GM12874 (cell line): Measurements from ENCODE around the gene HS6ST3.
A peak's percentile ranks its signal among the peaks of the same experiment; 100 is the strongest.

Experiments
- CTCF ChIP-seq: IDR thresholded peaks from 2 replicates; pipeline ENCODE4 v1.5.1; 2011; ENCODE audit warnings: low read depth, mild to moderate bottlenecking, control low read depth, low read length, moderate library complexity; ENCODE audit not compliant: insufficient read depth

The HS6ST3 gene

GRCh38 chr13:96221471-96221870 is 131.6 kb downstream of the HS6ST3 start:
- TF ChIP-seq CTCF = no peak

- no peak for TF ChIP-seq CTCF
Measured at GRCh38 chr13:96223231-96223630, 133.3 kb downstream of the HS6ST3 start.

- TF ChIP-seq CTCF = peak; percentile 47
Measured at GRCh38 chr13:96229356-96229755, 139.4 kb downstream of the HS6ST3 start.

GRCh38 chr13:96238241-96238640 is 148.3 kb downstream of the HS6ST3 start:
- no peak for TF ChIP-seq CTCF

GRCh38 chr13:96238861-96239260 is 149.0 kb downstream of the HS6ST3 start:
- TF ChIP-seq CTCF = no peak

- TF ChIP-seq CTCF = no peak
Measured at GRCh38 chr13:96243376-96243775, 153.5 kb downstream of the HS6ST3 start.

- TF ChIP-seq CTCF = no peak
Measured at GRCh38 chr13:96248103-96248502, 158.2 kb downstream of the HS6ST3 start.

- TF ChIP-seq CTCF = no peak
Measured at GRCh38 chr13:96248996-96249395, 159.1 kb downstream of the HS6ST3 start.
